ENCODE results near the gene TMEM179B. TPM values are rescaled to one million over a fixed set of nuclear protein-coding genes. Genes with fewer than 3 reads are reported as not detected.

Gene TMEM179B
- total and polyA plus RNA-seq, 9 of the 15 experiments (the other 6 are each of a cell fraction or from before 2014, with no cell fraction given), result 27.7 to 105 (median 37.0) TPM

DNA sequence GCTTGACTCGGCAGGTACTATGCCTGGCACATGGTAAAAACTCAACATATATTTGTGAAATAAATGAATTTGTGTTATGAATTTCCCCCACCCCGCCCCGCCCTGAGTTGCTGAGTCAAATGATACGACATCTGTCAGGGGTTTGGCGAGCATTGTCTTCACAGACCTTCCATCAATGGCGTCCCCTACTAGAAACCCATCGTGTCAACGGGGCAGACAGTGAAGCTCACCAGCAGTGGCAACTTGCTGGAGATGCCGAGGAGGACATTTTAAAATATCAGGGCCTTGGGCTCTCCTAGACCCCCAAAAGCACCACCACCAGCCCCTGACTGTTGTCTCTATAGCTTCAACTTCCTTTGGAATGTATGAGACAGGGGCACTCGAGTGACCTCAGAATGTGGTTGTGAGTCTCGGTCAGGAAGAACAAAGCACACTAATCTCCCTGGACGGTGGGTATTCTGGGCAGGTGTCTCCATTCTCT lies 18.8 kb downstream of the TMEM179B start:
- H3K36me3 ChIP-seq (ENCODE audit: control insufficient read depth, insufficient read depth, low read length), result peaks cover 32% of the 10 kb centered on the region
- BruUV-seq (replicated peaks), result no TSS peak
- intact Hi-C loops (cut with micrococcal nuclease), result loop anchor here (1.0 to 5.0 kb wide), 3 partner anchors 25 to 56 kb away; no protein-coding TSS in a partner anchor
- DNase-seq (ENCODE audit: extremely low read depth in 1 of 4, low spot score in 3 of 4), result peak; percentile 29 to 63 (median 44)
- in situ Hi-C loops (cut with MboI), result no loop called here
- no peaks in the 10 kb centered on the region for H3K9me3 ChIP-seq (replicated peaks; ENCODE audit: control insufficient read depth, insufficient read depth, low read depth, low read length)
- H4K20me1 ChIP-seq (replicated peaks; ENCODE audit: control insufficient read depth, insufficient read depth, low read length), result peaks cover 9% of the 10 kb centered on the region; the same call in 1 of the 2 replicates
- FAIRE-seq, result peak; percentile 6
- ATAC-seq, result peak; percentile 51
- 4% methylated on average over 11 of the region's 12 CpGs for WGBS (ENCODE audit: insufficient coverage, low coverage, missing lambda C conversion rate)
- peaks cover 11 to 19% of the 10 kb centered on the region in 2 experiments; a peak in 4 of 5 replicates for H3K4me1 ChIP-seq (replicated peaks in 1 of 2; ENCODE audit: control insufficient read depth in 2 of 2, insufficient read depth in 2 of 2, low read length in 2 of 2)
- H3K4me2 ChIP-seq (ENCODE audit: insufficient read depth, low read length), result peak overlapping the region; percentile 97
- no peaks in the 10 kb centered on the region for H3K9me1 ChIP-seq (ENCODE audit: control insufficient read depth, insufficient read depth, low read length)
- H3K27ac ChIP-seq (ENCODE audit: extremely low read depth, low read depth, low read length), result peak overlapping the region; percentile 72
- H3K9ac ChIP-seq (ENCODE audit: insufficient read depth in 1 of 2, low read depth in 2 of 2, low read length in 2 of 2), result peak overlapping the region; percentile 90 to 97; a peak in 3 of 4 replicates
- H3K79me2 ChIP-seq (ENCODE audit: control insufficient read depth, insufficient read depth, low read length), result peaks cover 28% of the 10 kb centered on the region
- peak overlapping the region; percentile 94 for H3K4me3 ChIP-seq
- H3K27me3 ChIP-seq (ENCODE audit: control insufficient read depth in 2 of 2, insufficient read depth in 2 of 2, low read length in 2 of 2), result no peaks in the 10 kb centered on the region
- POLR2A ChIA-PET, result interaction anchor here (0.6 to 3.5 kb wide), 17 partner anchors 9 to 1280 kb away, joined by 3 to 40 read pairs (median 8); partner anchors contain the start of genes LRRN4CL, STX5, TUT1 and WDR74
- CTCF ChIA-PET (ENCODE audit: low intra/inter-chr PET ratio), result no interaction called here
- H2AFZ ChIP-seq (ENCODE audit: low read depth, low read length), result peak overlapping the region; percentile 79
- TF ChIP-seq TCFL5 (CRISPR knock-in tag; conservative IDR thresholded peaks at IDR 0.05) (no peak), KDM4B (IDR thresholded peaks at IDR 0.05; ENCODE audit: borderline replicate concordance in 2 of 2, low read depth in 1 of 2) (no peak), NFRKB (IDR thresholded peaks at IDR 0.05; ENCODE audit: low read depth) (0 out of 2 replicates have a peak, but pooled peaks have one; percentile 1), KDM1A (IDR thresholded peaks at IDR 0.05) (peak in 1 of 2 experiments; percentile 35; a peak in 3 of 4 replicates), EP300 (IDR thresholded peaks at IDR 0.05; ENCODE audit: low read length) (no peak), HMG20A (CRISPR knock-in tag; conservative IDR thresholded peaks at IDR 0.05) (no peak), NBN (IDR thresholded peaks at IDR 0.05; ENCODE audit: low read depth) (no peak), CBX1 (IDR thresholded peaks at IDR 0.05; ENCODE audit: low read depth) (no peak), ERF (CRISPR knock-in tag; IDR thresholded peaks at IDR 0.05) (no peak), PTRF (tag; IDR thresholded peaks at IDR 0.05) (no peak), ZBTB17 (CRISPR knock-in tag; IDR thresholded peaks at IDR 0.05) (no peak), SMAD4 (CRISPR knock-in tag; conservative IDR thresholded peaks at IDR 0.05) (no peak), NR3C1 (CRISPR knock-in tag; IDR thresholded peaks at IDR 0.05) (no peak), DIDO1 (tag; IDR thresholded peaks at IDR 0.05; ENCODE audit: low read depth) (no peak), NR2C2 (CRISPR knock-in tag; IDR thresholded peaks at IDR 0.05) (no peak), NR2C2 (tag; IDR thresholded peaks at IDR 0.05) (no peak; the same call in 1 of the 2 replicates), ZNF232 (CRISPR knock-in tag; IDR thresholded peaks at IDR 0.05) (no peak)
- TF ChIP-seq, protein P1, sequence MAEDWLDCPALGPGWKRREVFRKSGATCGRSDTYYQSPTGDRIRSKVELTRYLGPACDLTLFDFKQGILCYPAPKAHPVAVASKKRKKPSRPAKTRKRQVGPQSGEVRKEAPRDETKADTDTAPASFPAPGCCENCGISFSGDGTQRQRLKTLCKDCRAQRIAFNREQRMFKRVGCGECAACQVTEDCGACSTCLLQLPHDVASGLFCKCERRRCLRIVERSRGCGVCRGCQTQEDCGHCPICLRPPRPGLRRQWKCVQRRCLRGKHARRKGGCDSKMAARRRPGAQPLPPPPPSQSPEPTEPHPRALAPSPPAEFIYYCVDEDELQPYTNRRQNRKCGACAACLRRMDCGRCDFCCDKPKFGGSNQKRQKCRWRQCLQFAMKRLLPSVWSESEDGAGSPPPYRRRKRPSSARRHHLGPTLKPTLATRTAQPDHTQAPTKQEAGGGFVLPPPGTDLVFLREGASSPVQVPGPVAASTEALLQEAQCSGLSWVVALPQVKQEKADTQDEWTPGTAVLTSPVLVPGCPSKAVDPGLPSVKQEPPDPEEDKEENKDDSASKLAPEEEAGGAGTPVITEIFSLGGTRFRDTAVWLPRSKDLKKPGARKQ (CRISPR knock-in tag; IDR thresholded peaks at IDR 0.05), result no peak
- TF ChIP-seq, protein P2, sequence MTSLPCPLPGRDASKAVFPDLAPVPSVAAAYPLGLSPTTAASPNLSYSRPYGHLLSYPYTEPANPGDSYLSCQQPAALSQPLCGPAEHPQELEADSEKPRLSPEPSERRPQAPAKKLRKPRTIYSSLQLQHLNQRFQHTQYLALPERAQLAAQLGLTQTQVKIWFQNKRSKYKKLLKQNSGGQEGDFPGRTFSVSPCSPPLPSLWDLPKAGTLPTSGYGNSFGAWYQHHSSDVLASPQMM (CRISPR knock-in tag; IDR thresholded peaks at IDR 0.05), result no peak
- TF ChIP-seq, protein P3, sequence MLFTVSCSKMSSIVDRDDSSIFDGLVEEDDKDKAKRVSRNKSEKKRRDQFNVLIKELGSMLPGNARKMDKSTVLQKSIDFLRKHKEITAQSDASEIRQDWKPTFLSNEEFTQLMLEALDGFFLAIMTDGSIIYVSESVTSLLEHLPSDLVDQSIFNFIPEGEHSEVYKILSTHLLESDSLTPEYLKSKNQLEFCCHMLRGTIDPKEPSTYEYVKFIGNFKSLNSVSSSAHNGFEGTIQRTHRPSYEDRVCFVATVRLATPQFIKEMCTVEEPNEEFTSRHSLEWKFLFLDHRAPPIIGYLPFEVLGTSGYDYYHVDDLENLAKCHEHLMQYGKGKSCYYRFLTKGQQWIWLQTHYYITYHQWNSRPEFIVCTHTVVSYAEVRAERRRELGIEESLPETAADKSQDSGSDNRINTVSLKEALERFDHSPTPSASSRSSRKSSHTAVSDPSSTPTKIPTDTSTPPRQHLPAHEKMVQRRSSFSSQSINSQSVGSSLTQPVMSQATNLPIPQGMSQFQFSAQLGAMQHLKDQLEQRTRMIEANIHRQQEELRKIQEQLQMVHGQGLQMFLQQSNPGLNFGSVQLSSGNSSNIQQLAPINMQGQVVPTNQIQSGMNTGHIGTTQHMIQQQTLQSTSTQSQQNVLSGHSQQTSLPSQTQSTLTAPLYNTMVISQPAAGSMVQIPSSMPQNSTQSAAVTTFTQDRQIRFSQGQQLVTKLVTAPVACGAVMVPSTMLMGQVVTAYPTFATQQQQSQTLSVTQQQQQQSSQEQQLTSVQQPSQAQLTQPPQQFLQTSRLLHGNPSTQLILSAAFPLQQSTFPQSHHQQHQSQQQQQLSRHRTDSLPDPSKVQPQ (CRISPR knock-in tag; IDR thresholded peaks at IDR 0.05; ENCODE audit: borderline replicate concordance), result no peak
